Ectodermal cell (in vitro differentiated cells): ENCODE data around the gene NOC4L.
A peak's percentile ranks its signal among the peaks of the same experiment; 100 is the strongest.

ENCODE experiments used
- H3K27ac ChIP-seq: 2 replicates; pipeline ENCODE4 v1.7.0; 2013; ENCODE audit warnings: mild to moderate bottlenecking, low read depth, low read length; ENCODE audit not compliant: insufficient read depth, poor library complexity, severe bottlenecking
- H3K27me3 ChIP-seq: 2 replicates; pipeline ENCODE4 v1.7.0; 2013; ENCODE audit warnings: mild to moderate bottlenecking, low read length; ENCODE audit not compliant: insufficient read depth, control insufficient read depth, poor library complexity, severe bottlenecking
- H3K36me3 ChIP-seq: one replicate; pipeline ENCODE4 v1.7.0; 2013; ENCODE audit warnings: low read length; ENCODE audit not compliant: control insufficient read depth, insufficient read depth
- H3K4me1 ChIP-seq: one replicate; pipeline ENCODE4 v1.7.0; 2013; ENCODE audit warnings: low read length; ENCODE audit not compliant: control insufficient read depth, insufficient read depth
- H3K4me3 ChIP-seq: 2 replicates; pipeline ENCODE4 v1.7.0; 2013; ENCODE audit warnings: low read depth, low read length, control low read depth; ENCODE audit not compliant: insufficient read depth
- H3K9me3 ChIP-seq: 2 replicates; pipeline ENCODE4 v1.7.0; 2013; ENCODE audit warnings: mild to moderate bottlenecking, low read length, moderate library complexity; ENCODE audit not compliant: control insufficient read depth
- WGBS, 2 experiments: methylation state at CpG; one replicate each; pipeline ENCODE4 v1.1.7; 2013; ENCODE audit warnings: missing lambda C conversion rate in 2 of 2; 5-methylcytosine and 5-hydroxymethylcytosine counted together

NOC4L gene

GRCh38 chr12:132182206-132182710, 38.0 kb downstream of the NOC4L start:
- Histone ChIP-seq H3K9me3 (no peaks in the 10 kb centered on the region), H3K4me3 (no peak overlapping the region), H3K4me1 (no peaks in the 10 kb centered on the region), H3K27me3 (peaks cover 33% of the 10 kb centered on the region), H3K36me3 (no peaks in the 10 kb centered on the region), H3K27ac (no peak overlapping the region)
- 92 to 93% methylated on average over 21 of the region's 21 CpGs for WGBS, 2 experiments

DNA sequence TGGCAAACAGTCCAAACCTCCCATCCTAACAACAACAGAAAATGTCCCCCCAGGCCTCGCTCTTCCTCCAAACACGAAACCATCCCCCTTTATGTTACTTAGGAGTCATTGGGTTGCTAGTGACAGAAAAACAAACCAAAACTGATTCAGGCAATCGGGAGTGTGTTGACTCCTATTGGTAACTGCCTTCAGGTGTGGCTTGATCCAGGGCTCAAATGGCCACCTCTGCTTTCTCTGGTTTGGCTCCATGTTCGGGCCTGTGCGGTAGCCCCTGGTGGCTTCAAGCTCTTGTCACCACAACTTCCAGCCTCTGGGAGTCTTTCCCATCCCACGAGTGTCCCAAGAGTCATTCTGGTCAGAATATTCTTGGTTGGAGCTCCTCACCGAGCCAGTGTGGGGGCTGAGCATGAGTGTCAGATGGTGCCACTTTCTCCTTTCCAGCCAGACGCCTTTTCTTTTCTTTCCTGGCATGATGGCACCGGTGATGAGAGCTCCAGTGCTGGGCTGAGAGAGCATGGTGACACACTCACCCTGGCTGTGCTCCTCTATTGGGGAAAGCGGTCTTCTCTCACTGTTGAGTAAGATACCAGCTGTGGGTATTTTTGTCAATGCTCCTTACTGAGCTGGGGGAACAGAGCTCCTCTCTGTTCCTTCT, 38.6 kb downstream of the NOC4L start:
- H3K4me1 ChIP-seq: no peaks in the 10 kb centered on the region
- no peak overlapping the region for H3K27ac ChIP-seq
- H3K27me3 ChIP-seq: peaks cover 38% of the 10 kb centered on the region
- H3K4me3 ChIP-seq: no peak overlapping the region
- no peaks in the 10 kb centered on the region for H3K9me3 ChIP-seq
- 81 to 83% methylated on average over 10 of the region's 10 CpGs for WGBS, 2 experiments
- no peaks in the 10 kb centered on the region for H3K36me3 ChIP-seq

DNA sequence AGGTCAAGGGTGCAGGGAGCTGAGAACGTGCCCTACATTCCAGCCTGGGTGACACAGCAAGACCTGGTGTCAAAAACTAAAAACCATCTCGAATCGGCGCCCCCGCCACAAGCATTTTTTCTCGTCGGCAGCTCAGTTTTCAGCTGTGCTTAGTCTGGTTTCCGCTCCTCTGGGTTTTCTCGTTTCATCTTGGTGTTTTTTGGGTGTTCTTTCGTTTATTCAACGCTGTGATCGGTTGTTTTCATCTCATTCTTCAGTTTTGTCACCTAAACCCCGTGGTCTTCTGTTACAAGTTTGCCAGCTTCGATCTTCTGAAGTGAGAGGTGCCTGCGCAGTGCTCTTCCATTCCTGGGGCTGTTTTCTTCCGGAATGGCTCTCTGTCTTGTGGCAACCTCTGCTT, 41.4 kb downstream of the NOC4L start:
- Histone ChIP-seq H3K27me3 (peaks cover 67% of the 10 kb centered on the region), H3K27ac (no peak overlapping the region), H3K36me3 (no peaks in the 10 kb centered on the region), H3K4me3 (no peak overlapping the region), H3K4me1 (no peaks in the 10 kb centered on the region), H3K9me3 (no peaks in the 10 kb centered on the region)
- WGBS, 2 experiments: 73% methylated on average over 16 of the region's 16 CpGs

DNA sequence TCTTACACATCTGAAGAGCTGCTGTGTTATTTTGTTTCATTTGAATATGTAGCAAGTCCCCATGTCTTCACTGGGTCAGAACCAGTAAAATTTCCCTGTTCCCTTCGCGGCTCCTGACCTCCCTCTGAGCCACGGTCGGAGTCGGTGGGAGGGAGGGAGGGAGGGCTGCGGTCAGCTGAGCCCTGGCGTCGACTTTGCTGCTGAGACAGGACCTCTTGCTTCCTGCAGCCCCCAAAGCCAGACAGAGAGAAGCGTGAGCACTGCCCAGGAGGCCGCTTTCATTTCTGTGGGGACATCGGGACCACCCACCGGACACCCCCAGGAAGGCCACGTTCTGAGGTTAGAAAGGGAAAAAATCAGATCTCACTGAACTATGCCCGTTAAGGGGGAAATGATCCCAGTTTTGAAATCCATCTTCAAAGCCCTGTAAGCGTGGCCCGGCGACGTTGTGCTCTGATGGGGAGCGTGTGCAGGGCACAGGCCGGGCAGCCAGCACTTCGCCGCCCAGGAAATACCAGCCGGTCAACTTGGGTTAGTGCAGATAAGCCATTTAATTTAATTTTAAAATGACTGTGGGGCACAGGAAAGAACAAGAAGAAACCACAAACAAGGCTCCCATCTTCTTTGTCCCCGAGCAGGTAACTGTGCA, 42.1 kb downstream of the NOC4L start:
- peaks cover 73% of the 10 kb centered on the region for H3K27me3 ChIP-seq
- 69 to 74% methylated on average over 24 of the region's 24 CpGs for WGBS, 2 experiments
- H3K4me1 ChIP-seq: no peaks in the 10 kb centered on the region
- no peak overlapping the region for H3K4me3 ChIP-seq
- H3K9me3 ChIP-seq: no peaks in the 10 kb centered on the region
- no peak overlapping the region for H3K27ac ChIP-seq
- no peaks in the 10 kb centered on the region for H3K36me3 ChIP-seq

GRCh38 chr12:132186857-132187620, 42.8 kb downstream of the NOC4L start:
- no peaks in the 10 kb centered on the region for H3K9me3 ChIP-seq
- no peak overlapping the region for H3K4me3 ChIP-seq
- WGBS, 2 experiments: 88 to 89% methylated on average over 39 of the region's 39 CpGs
- H3K4me1 ChIP-seq: no peaks in the 10 kb centered on the region
- H3K27me3 ChIP-seq: peaks cover 80% of the 10 kb centered on the region
- no peak overlapping the region for H3K27ac ChIP-seq
- no peaks in the 10 kb centered on the region for H3K36me3 ChIP-seq

DNA sequence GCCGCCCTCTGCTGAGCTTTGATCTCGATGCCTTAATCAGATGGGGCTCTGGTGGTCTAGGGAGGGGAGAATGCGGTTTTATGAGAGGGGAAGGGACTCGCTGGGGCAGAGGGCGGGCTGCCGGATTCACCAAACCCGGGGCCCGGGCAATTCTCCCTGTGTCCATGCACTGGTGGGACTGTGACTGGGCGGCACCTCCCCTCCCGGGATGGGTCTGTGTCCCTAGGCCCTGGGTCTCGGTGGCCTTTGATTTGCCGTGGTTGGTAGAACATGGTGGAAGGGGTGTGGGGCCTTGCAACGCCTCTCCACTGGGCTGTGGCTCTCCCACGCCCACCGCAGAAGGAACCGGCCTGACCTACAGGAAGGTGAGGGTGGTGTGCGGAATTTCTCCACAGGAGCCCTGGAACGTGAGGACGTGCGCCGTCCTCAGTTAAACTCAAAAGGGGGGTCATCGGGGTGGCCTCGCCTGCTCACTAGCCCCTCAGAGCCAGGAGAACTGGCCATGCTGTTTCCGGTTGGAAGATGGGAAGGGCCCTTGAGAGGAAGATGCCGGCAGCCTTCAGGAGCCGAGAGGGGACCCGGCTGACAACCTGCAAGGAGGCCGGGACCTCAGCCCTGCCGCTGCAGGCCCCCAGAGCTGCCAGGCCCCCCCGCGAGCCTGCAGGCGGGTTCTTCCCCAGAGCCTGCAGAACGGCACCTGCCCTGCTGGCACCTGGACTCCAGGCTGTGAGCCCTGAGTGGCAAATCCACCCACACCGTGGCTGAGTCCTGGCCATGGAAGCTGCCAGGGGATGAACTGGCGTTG, 43.6 kb downstream of the NOC4L start:
- Histone ChIP-seq H3K27ac (no peak overlapping the region), H3K4me1 (no peaks in the 10 kb centered on the region), H3K9me3 (peaks cover 2% of the 10 kb centered on the region), H3K4me3 (no peak overlapping the region), H3K36me3 (no peaks in the 10 kb centered on the region), H3K27me3 (peaks cover 86% of the 10 kb centered on the region)
- WGBS, 2 experiments: 89 to 91% methylated on average over 35 of the region's 35 CpGs

DNA sequence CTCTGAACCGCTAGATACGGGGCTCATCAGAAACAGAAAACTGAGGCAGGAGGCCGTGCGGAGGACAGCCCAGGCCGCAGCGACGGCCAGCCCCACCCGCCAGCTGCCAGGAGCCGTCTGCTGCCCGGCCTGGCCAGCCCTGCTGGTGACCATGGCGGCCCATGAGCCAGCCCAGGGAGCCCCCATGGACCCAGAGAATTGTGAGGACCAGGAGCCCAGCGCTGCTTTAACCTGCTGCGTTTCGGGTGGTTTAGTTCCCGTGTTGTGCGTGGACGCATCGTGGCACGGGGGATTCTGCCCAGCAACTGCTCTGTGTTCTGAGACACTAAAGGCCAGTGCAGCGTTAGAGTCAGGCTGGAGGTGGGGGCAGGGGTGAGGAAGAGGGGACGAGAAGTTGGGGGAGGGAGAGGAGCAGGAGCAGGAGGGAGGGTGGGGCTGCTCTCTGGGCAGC, 44.2 kb downstream of the NOC4L start:
- Histone ChIP-seq H3K4me1 (no peaks in the 10 kb centered on the region), H3K9me3 (peaks cover 2% of the 10 kb centered on the region), H3K27me3 (peaks cover 86% of the 10 kb centered on the region), H3K36me3 (no peaks in the 10 kb centered on the region), H3K27ac (no peak overlapping the region), H3K4me3 (no peak overlapping the region)
- 83% methylated on average over 21 of the region's 21 CpGs for WGBS, 2 experiments

- H3K9me3 ChIP-seq: peaks cover 2% of the 10 kb centered on the region
- no peak overlapping the region for H3K27ac ChIP-seq
- H3K4me3 ChIP-seq: peak overlapping the region; percentile 22
- WGBS, 2 experiments: 51 to 52% methylated on average over 20 of the region's 20 CpGs
- peaks cover 83% of the 10 kb centered on the region for H3K27me3 ChIP-seq
- no peaks in the 10 kb centered on the region for H3K36me3 ChIP-seq
- H3K4me1 ChIP-seq: no peaks in the 10 kb centered on the region
These were observed 44.7 kb downstream of the NOC4L start for GRCh38 chr12:132188916-132189325.

- Histone ChIP-seq H3K4me3 (peak overlapping the region; percentile 22), H3K36me3 (no peaks in the 10 kb centered on the region), H3K9me3 (peaks cover 2% of the 10 kb centered on the region), H3K27ac (no peak overlapping the region), H3K27me3 (peaks cover 77% of the 10 kb centered on the region), H3K4me1 (no peaks in the 10 kb centered on the region)
- 37 to 39% methylated on average over 69 of the region's 69 CpGs for WGBS, 2 experiments
These were observed 45.2 kb downstream of the NOC4L start for GRCh38 chr12:132189378-132190011.
